Upper lobe of left lung (tissue), 6 donors: ENCODE measurements around the gene ANAPC13. TPM values are rescaled to one million over a fixed set of nuclear protein-coding genes. Genes with fewer than 3 reads are reported as not detected.
A peak's percentile ranks its signal among the peaks of the same experiment; 100 is the strongest.

ENCODE experiments used
- ATAC-seq, 2 donors: fragments of 200-7000 bp; cut with Tn5 transposase; one replicate each; pipeline ENCODE4 v1.9.1; 2022; ENCODE audit warnings: mild to moderate bottlenecking in 2 of 2, moderate library complexity in 2 of 2; ENCODE audit not compliant: low FRiP score in 2 of 2
- DNase-seq, 2 donors: peaks; one replicate each; pipeline ENCODE4 v3.0.0-alpha.2; 2019 to 2020
- H3K27ac ChIP-seq, 4 donors: fragments of 200-600 bp; sonication (generic); one replicate each; pipeline ENCODE4 v1.5.1; 2016 to 2019
- H3K27me3 ChIP-seq, 4 donors: fragments of 200-600 bp; sonication (generic); one replicate each; pipeline ENCODE4 v1.5.1; 2017 to 2019
- H3K36me3 ChIP-seq, 4 donors: fragments of 200-600 bp; sonication (generic); one replicate each; pipeline ENCODE4 v1.5.1; 2016 to 2019
- H3K4me1 ChIP-seq, 4 donors: fragments of 200-600 bp; sonication (generic); one replicate each; pipeline ENCODE4 v1.5.1; 2018 to 2019
- H3K4me3 ChIP-seq, 4 donors: fragments of 200-600 bp; sonication (generic); one replicate each; pipeline ENCODE4 v1.5.1; 2017 to 2019; ENCODE audit warnings: mild to moderate bottlenecking in 2 of 4, moderate library complexity in 1 of 4
- H3K9me3 ChIP-seq, 4 donors: fragments of 200-600 bp; sonication (generic); one replicate each; pipeline ENCODE4 v1.5.1; 2018 to 2019
- CTCF ChIP-seq, 6 experiments: fragments of 450-650 bp in 4 of 6; fragments of 200-600 bp in 2 of 6; sonication (generic) in 2 of 6; IDR thresholded peaks; one replicate each; pipeline ENCODE4 v1.5.1; 2016 to 2019; ENCODE audit warnings: antibody characterized with exemption in 6 of 6
- EP300 ChIP-seq, 4 donors: sonication (generic); formaldehyde crosslinking; IDR thresholded peaks; one replicate each; pipeline ENCODE4 v1.5.1; 2017; ENCODE audit warnings: antibody characterized with exemption in 4 of 4, control low read depth in 2 of 4
- POLR2A ChIP-seq, 4 donors: fragments of 450-650 bp; IDR thresholded peaks; one replicate each; pipeline ENCODE4 v1.5.1; 2016 to 2017; ENCODE audit warnings: antibody characterized with exemption in 4 of 4, mild to moderate bottlenecking in 2 of 4
- POLR2AphosphoS5 ChIP-seq, 2 donors: sonication (generic); formaldehyde crosslinking; IDR thresholded peaks; one replicate each; pipeline ENCODE4 v1.5.1; 2017; ENCODE audit warnings: antibody characterized with exemption in 2 of 2
- WGBS, 2 donors: methylation state at CpG; one replicate each; pipeline ENCODE4 v1.1.5; 2017 to 2018; 5-methylcytosine and 5-hydroxymethylcytosine counted together
- total RNA-seq, 6 donors: library from RNA; depleted of rRNA in 4 of 6; stranded (reverse); fragments of >200 nt in 4 of 6; gene quantifications; one replicate each; pipeline versions ENCODE4 v1.1.0 to v1.2.1, GENCODE V29; 2016 to 2021
- donor health status: DM: no; HTN: no; CAD: no; lungs with moderate emphysema.
- donor health status: DM: no; HTN: yes; CAD: no; lungs with severe emphysema.

The ANAPC13 gene
- total RNA-seq, 6 donors from 2014 or later, result 37.3 to 59.4 (median 50.3) TPM

- Histone ChIP-seq H3K4me1 (peaks cover 0 to 11% (median 2%) of the 10 kb centered on the region in 4 donors), H3K9me3 (no peaks in the 10 kb centered on the region), H3K27ac (peak overlapping the region in 3 of 4 donors; percentile 1 to 17 (median 13)), H3K36me3 (peaks cover 0 to under 1% (median 0%) of the 10 kb centered on the region in 4 donors), H3K4me3 (no peak overlapping the region), H3K27me3 (no peaks in the 10 kb centered on the region)
- DNase-seq (no peak), ATAC-seq (no peak)
- no peak for TF ChIP-seq EP300 (IDR thresholded peaks at IDR 0.05)
- TF ChIP-seq POLR2A (IDR thresholded peaks at IDR 0.05), result no peak
- no peak for TF ChIP-seq POLR2AphosphoS5 (IDR thresholded peaks at IDR 0.05)
- TF ChIP-seq CTCF (IDR thresholded peaks at IDR 0.05), result no peak
- WGBS, 2 donors, result 59 to 73% methylated on average over 3 of the region's 3 CpGs
Measured at GRCh38 chr3:134516905-134517304, 31.1 kb upstream of the ANAPC13 start.

GRCh38 chr3:134511500-134511899 lies 25.7 kb upstream of the ANAPC13 start:
- TF ChIP-seq EP300 (IDR thresholded peaks at IDR 0.05) (no peak), POLR2A (IDR thresholded peaks at IDR 0.05) (no peak), POLR2AphosphoS5 (IDR thresholded peaks at IDR 0.05) (no peak), CTCF (IDR thresholded peaks at IDR 0.05) (no peak)
- H3K27ac ChIP-seq, result peak overlapping the region in 1 of 4 donors; percentile 3
- no peaks in the 10 kb centered on the region for H3K27me3 ChIP-seq
- no peak for ATAC-seq
- WGBS, 2 donors, result 71 to 79% methylated on average over 2 of the region's 2 CpGs
- no peak overlapping the region for H3K4me3 ChIP-seq
- peaks cover 0 to 14% (median 2%) of the 10 kb centered on the region in 4 donors for H3K36me3 ChIP-seq
- no peaks in the 10 kb centered on the region for H3K9me3 ChIP-seq
- DNase-seq, result no peak
- H3K4me1 ChIP-seq, result peaks cover 0 to 4% (median 0%) of the 10 kb centered on the region in 4 donors

- Histone ChIP-seq H3K36me3 (peaks cover 0 to 8% (median 2%) of the 10 kb centered on the region in 4 donors), H3K27ac (no peak overlapping the region), H3K4me3 (no peak overlapping the region), H3K9me3 (peaks cover 0 to 12% (median 4%) of the 10 kb centered on the region in 4 donors), H3K27me3 (no peaks in the 10 kb centered on the region), H3K4me1 (no peaks in the 10 kb centered on the region)
- WGBS, 2 donors, result 60% methylated on average over 3 of the region's 3 CpGs; no CpG with 5 or more reads in 1 of the 2 donors
- no peak for TF ChIP-seq CTCF (IDR thresholded peaks at IDR 0.05)
- no peak for TF ChIP-seq POLR2AphosphoS5 (IDR thresholded peaks at IDR 0.05)
- no peak for TF ChIP-seq EP300 (IDR thresholded peaks at IDR 0.05)
- TF ChIP-seq POLR2A (IDR thresholded peaks at IDR 0.05), result no peak
- DNase-seq, result no peak
- ATAC-seq, result no peak
Measured at GRCh38 chr3:134505485-134505884, 19.7 kb upstream of the ANAPC13 start.

GRCh38 chr3:134504132-134504531 lies 18.3 kb upstream of the ANAPC13 start:
- DNase-seq (no peak), ATAC-seq (no peak)
- no peak overlapping the region for H3K4me3 ChIP-seq
- no peaks in the 10 kb centered on the region for H3K4me1 ChIP-seq
- WGBS, 2 donors, result 91 to 98% methylated on average over 2 to 3 of the region's 3 CpGs
- peaks cover 0 to 5% (median under 1%) of the 10 kb centered on the region in 4 donors for H3K36me3 ChIP-seq
- H3K27ac ChIP-seq, result no peak overlapping the region
- TF ChIP-seq POLR2AphosphoS5 (IDR thresholded peaks at IDR 0.05) (no peak), EP300 (IDR thresholded peaks at IDR 0.05) (no peak), CTCF (IDR thresholded peaks at IDR 0.05) (no peak), POLR2A (IDR thresholded peaks at IDR 0.05) (no peak)
- H3K27me3 ChIP-seq, result no peaks in the 10 kb centered on the region
- H3K9me3 ChIP-seq, result peaks cover 0 to 12% (median 4%) of the 10 kb centered on the region in 4 donors

- DNase-seq, result no peak
- H3K27ac ChIP-seq, result no peak overlapping the region
- H3K4me3 ChIP-seq, result no peak overlapping the region
- H3K27me3 ChIP-seq, result no peaks in the 10 kb centered on the region
- no peak for ATAC-seq
- H3K36me3 ChIP-seq, result peaks cover 0 to 5% (median 0%) of the 10 kb centered on the region in 4 donors
- H3K9me3 ChIP-seq, result peaks cover 0 to 12% (median 4%) of the 10 kb centered on the region in 4 donors
- WGBS, 2 donors, result 96 to 100% methylated on average over 1 of the region's 1 CpG
- H3K4me1 ChIP-seq, result no peaks in the 10 kb centered on the region
- TF ChIP-seq EP300 (IDR thresholded peaks at IDR 0.05), result no peak
- TF ChIP-seq POLR2A (IDR thresholded peaks at IDR 0.05), result no peak
- TF ChIP-seq POLR2AphosphoS5 (IDR thresholded peaks at IDR 0.05), result no peak
- TF ChIP-seq CTCF (IDR thresholded peaks at IDR 0.05), result no peak
Measured at GRCh38 chr3:134503266-134503665, 17.5 kb upstream of the ANAPC13 start.
